Measurements from ENCODE around the gene CORO2A. TPM values are rescaled to one million over a fixed set of nuclear protein-coding genes. Genes with fewer than 3 reads are reported as not detected.

CORO2A gene
- total and polyA plus RNA-seq, 2 of the 4 experiments (the other 2 are of a cell fraction) = 1.9 to 2.2 TPM

- peak overlapping the region; percentile 40; the same call in 1 of the 2 replicates for H2BK20ac ChIP-seq (ENCODE audit: low read depth, low read length)
- intact Hi-C loops (cut with micrococcal nuclease) = loop anchor here (2.0 kb wide), 1 partner anchor 14 kb away; no protein-coding TSS in a partner anchor
- peaks cover 11% of the 10 kb centered on the region for H3K36me3 ChIP-seq (ENCODE audit: control insufficient read depth, insufficient read depth, low read length)
- H2BK5ac ChIP-seq (ENCODE audit: low read depth, low read length, poor library complexity, severe bottlenecking) = peak overlapping the region; percentile 73
- peaks cover 20% of the 10 kb centered on the region for H3K4me1 ChIP-seq (ENCODE audit: control insufficient read depth, insufficient read depth, low read length)
- no peaks in the 10 kb centered on the region for H4K20me1 ChIP-seq (ENCODE audit: insufficient read depth, low read length)
- WGBS, 2 experiments (ENCODE audit: extremely low coverage in 2 of 2, insufficient read length in 1 of 2) = 61% methylated on average over 5 of the region's 9 CpGs; no CpG with 5 or more reads in 1 of the 2 experiments
- 0 out of 3 replicates have a peak overlapping the region, but pooled peaks have one; percentile 7 for H2BK15ac ChIP-seq (ENCODE audit: low read depth, low read length)
- peak overlapping the region; percentile 10; the same call in 1 of the 2 replicates for H3K23ac ChIP-seq (ENCODE audit: low read depth, low read length)
- H4K5ac ChIP-seq (ENCODE audit: low read depth, low read length) = peak overlapping the region; percentile 46; the same call in 1 of the 2 replicates
- H3K4me2 ChIP-seq (ENCODE audit: low read depth, low read length) = no peak overlapping the region
- dilution Hi-C loops (cut with HindIII; ENCODE audit: low sequenced_read_pairs, unreplicated experiment) = no loop called here
- peak overlapping the region; percentile 77 for H3K14ac ChIP-seq (replicated peaks; ENCODE audit: low read depth, low read length)
- no peak for TF ChIP-seq RFX5 (IDR thresholded peaks at IDR 0.05; ENCODE audit: low read depth, low read length)
- no peak for TF ChIP-seq CEBPB (IDR thresholded peaks at IDR 0.05; ENCODE audit: low read depth, low read length)
- TF ChIP-seq USF2 (IDR thresholded peaks at IDR 0.05; ENCODE audit: low read depth, low read length) = no peak
- no peak for TF ChIP-seq MAFK (IDR thresholded peaks at IDR 0.05; ENCODE audit: low read depth, low read length)
- TF ChIP-seq CHD1 (IDR thresholded peaks at IDR 0.05; ENCODE audit: low read depth, low read length) = no peak
- TF ChIP-seq ELK1 (IDR thresholded peaks at IDR 0.05; ENCODE audit: borderline replicate concordance, low read depth, low read length) = no peak
- TF ChIP-seq RAD21 (IDR thresholded peaks at IDR 0.05; ENCODE audit: low read length) = no peak
- H3K9me3 ChIP-seq (ENCODE audit: control insufficient read depth, insufficient read depth, low read length) = no peaks in the 10 kb centered on the region
- no peak overlapping the region for H3K27ac ChIP-seq (ENCODE audit: insufficient read depth, low read length)
- ChIA-PET POLR2A (ENCODE audit: unreplicated experiment) (interaction anchor here (1.6 kb wide), 1 partner anchor 21 kb away, joined by 8 read pairs; the partner anchor contains the start of gene TBC1D2), CTCF (interaction anchor here (1.3 kb wide), 1 partner anchor 82 kb away, joined by 3 read pairs; no protein-coding TSS in a partner anchor)
- no peak overlapping the region for H3K4me3 ChIP-seq (ENCODE audit: insufficient read depth, low read depth, low read length)
- peak overlapping the region; percentile 40; the same call in 1 of the 2 replicates for H4K91ac ChIP-seq (ENCODE audit: insufficient read depth, low read depth, low read length)
- peak overlapping the region; percentile 51 for H2AK9ac ChIP-seq (replicated peaks; ENCODE audit: low read depth, low read length, poor library complexity)
- DNase-seq (no peak), ATAC-seq (ENCODE audit: low read depth) (no peak)
- no peak overlapping the region for H2AFZ ChIP-seq (replicated peaks; ENCODE audit: low read length, poor library complexity)
- peaks cover 9 to 52% of the 10 kb centered on the region in 2 experiments for H3K79me1 ChIP-seq (ENCODE audit: low read depth in 1 of 2, low read length in 2 of 2)
- peak overlapping the region; percentile 31 for H2AK5ac ChIP-seq (ENCODE audit: low read depth, low read length)
- H3K18ac ChIP-seq (ENCODE audit: low read depth, low read length) = no peak overlapping the region
- in situ Hi-C loops (cut with MboI; ENCODE audit: low sequenced_read_pairs) = no loop called here
- H3K4ac ChIP-seq (ENCODE audit: low read depth, low read length) = peak overlapping the region; percentile 65
- peak overlapping the region in 1 of 2 experiments; percentile 28; a peak in 2 of 4 replicates for H4K8ac ChIP-seq (ENCODE audit: low read depth in 2 of 2, low read length in 2 of 2)
- no peak overlapping the region for H3K9ac ChIP-seq (ENCODE audit: low read depth, low read length)
- BruUV-seq (replicated peaks) = no TSS peak
- peaks cover 19% of the 10 kb centered on the region for H3K9me1 ChIP-seq (ENCODE audit: insufficient read depth, low read length)
- peak overlapping the region; percentile 50; the same call in 1 of the 2 replicates for H2BK120ac ChIP-seq (ENCODE audit: low read depth, low read length)
- H3K27me3 ChIP-seq (ENCODE audit: control insufficient read depth, insufficient read depth, low read length) = no peaks in the 10 kb centered on the region
- H3K56ac ChIP-seq (ENCODE audit: extremely low read depth, insufficient read depth, low read length) = no peak overlapping the region
These were observed 41.9 kb upstream of the CORO2A start for GRCh38 chr9:98234245-98234825.

Measured in IMR-90 (cell line).